Colonic mucosa (tissue), 4 donors: ENCODE data around the gene MGME1. TPM values are rescaled to one million over a fixed set of nuclear protein-coding genes. Genes with fewer than 3 reads are reported as not detected.

Experiments used
- DNase-seq: peaks from one replicate; pipeline ENCODE4 v3.0.0-alpha.2; 2020
- H3K27ac ChIP-seq: fragments of 200-600 bp; one replicate; pipeline ENCODE4 v1.8.0; 2021
- H3K27me3 ChIP-seq: fragments of 200-600 bp; one replicate; pipeline ENCODE4 v1.8.0; 2021
- H3K36me3 ChIP-seq: fragments of 200-600 bp; one replicate; pipeline ENCODE4 v1.8.0; 2021
- H3K4me1 ChIP-seq: fragments of 200-600 bp; one replicate; pipeline ENCODE4 v1.8.0; 2021; ENCODE audit warnings: mild to moderate bottlenecking
- H3K4me3 ChIP-seq: fragments of 200-600 bp; one replicate; pipeline ENCODE4 v1.8.0; 2021
- H3K9ac ChIP-seq, 2 donors: one replicate each; pipeline ENCODE4 v1.7.0; 2013; ENCODE audit warnings: control low read depth in 2 of 2, low read depth in 2 of 2, low read length in 2 of 2
- H3K9me3 ChIP-seq: fragments of 200-600 bp; one replicate; pipeline ENCODE4 v1.8.0; 2021
- intact Hi-C: fragments of 100-400 bp; cut with DNase I; formaldehyde crosslinking; loops from one replicate; pipeline ENCODE4 v1.14.1; 2022
- total RNA-seq, 2 donors: library from RNA; stranded (reverse); fragmentation: NEBNext Ultra II Directional in 1 of 2; extraction: Animal tissue kit (Norgen Biotek cat#: 25700) in 1 of 2; gene quantifications; one replicate each; pipeline ENCODE4 v1.2.1, GENCODE V29; 2021
- TF ChIP-seq, protein P1 (sequence below): fragments of 200-600 bp; IDR thresholded peaks from one replicate; pipeline ENCODE4 v1.8.0; 2022; ENCODE audit warnings: antibody characterized with exemption, mild to moderate bottlenecking
- donor health status: healthy.
- donor health status: DM: no; HTN: no; CAD: no.
- donor health status: DM: no; HTN: no; CAD: no.

MGME1 gene, protein sequence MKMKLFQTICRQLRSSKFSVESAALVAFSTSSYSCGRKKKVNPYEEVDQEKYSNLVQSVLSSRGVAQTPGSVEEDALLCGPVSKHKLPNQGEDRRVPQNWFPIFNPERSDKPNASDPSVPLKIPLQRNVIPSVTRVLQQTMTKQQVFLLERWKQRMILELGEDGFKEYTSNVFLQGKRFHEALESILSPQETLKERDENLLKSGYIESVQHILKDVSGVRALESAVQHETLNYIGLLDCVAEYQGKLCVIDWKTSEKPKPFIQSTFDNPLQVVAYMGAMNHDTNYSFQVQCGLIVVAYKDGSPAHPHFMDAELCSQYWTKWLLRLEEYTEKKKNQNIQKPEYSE
- 10 to 100 TPM; 20.5 to 21.1 TPM for total RNA-seq

GRCh38 chr20:17968366-17969277, at the start of gene MGME1, which contains the start of gene SNX5:
Gene MGME1 (plus strand): TSS chr20:17969018. CDS start chr20:17969860, 842 bp downstream.
Gene SNX5 (minus strand): TSS chr20:17968794. CDS start chr20:17968425, 369 bp downstream.
- Histone ChIP-seq H3K9ac (peak within 1 kb of the TSS; percentile 94 to 95), H3K4me3 (peak within 1 kb of the TSS; percentile 78), H3K27me3 (no peaks in the 10 kb centered on the region), H3K36me3 (no peaks in the 10 kb centered on the region), H3K27ac (peak within 1 kb of the TSS; percentile 97), H3K9me3 (no peaks in the 10 kb centered on the region), H3K4me1 (peaks cover 3% of the 10 kb centered on the region)
- DNase-seq = peak; percentile 99
- TF ChIP-seq, protein P1, sequence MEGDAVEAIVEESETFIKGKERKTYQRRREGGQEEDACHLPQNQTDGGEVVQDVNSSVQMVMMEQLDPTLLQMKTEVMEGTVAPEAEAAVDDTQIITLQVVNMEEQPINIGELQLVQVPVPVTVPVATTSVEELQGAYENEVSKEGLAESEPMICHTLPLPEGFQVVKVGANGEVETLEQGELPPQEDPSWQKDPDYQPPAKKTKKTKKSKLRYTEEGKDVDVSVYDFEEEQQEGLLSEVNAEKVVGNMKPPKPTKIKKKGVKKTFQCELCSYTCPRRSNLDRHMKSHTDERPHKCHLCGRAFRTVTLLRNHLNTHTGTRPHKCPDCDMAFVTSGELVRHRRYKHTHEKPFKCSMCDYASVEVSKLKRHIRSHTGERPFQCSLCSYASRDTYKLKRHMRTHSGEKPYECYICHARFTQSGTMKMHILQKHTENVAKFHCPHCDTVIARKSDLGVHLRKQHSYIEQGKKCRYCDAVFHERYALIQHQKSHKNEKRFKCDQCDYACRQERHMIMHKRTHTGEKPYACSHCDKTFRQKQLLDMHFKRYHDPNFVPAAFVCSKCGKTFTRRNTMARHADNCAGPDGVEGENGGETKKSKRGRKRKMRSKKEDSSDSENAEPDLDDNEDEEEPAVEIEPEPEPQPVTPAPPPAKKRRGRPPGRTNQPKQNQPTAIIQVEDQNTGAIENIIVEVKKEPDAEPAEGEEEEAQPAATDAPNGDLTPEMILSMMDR = no peak
- intact Hi-C loops = no loop called here

DNA sequence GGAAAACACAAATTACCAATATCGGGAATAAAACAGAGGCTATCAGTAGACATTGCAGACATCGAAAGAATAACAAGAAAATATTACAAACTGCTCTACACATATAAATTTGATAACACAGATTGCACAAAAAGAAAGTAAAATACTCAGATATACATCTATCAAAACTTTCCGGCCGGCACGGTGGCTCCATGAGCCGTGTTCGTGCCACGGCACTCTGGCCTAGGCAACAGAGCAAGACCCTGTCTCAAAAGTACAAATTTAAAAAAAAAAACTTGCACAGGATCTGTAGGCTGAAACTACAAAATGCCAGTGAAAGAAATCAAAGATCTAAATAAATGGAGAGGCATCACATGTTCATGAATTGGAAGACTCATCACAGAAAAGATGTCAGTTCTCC, 49.7 kb upstream of the MGME1 start:
- TF ChIP-seq, protein P1 = no peak
- H3K27me3 ChIP-seq = no peaks in the 10 kb centered on the region
- intact Hi-C loops = no loop called here
- no peaks in the 10 kb centered on the region for H3K9me3 ChIP-seq
- no peaks in the 10 kb centered on the region for H3K36me3 ChIP-seq
- no peak for DNase-seq
- no peak overlapping the region for H3K9ac ChIP-seq
- H3K4me3 ChIP-seq = no peak overlapping the region
- H3K4me1 ChIP-seq = no peaks in the 10 kb centered on the region
- no peak overlapping the region for H3K27ac ChIP-seq

DNA sequence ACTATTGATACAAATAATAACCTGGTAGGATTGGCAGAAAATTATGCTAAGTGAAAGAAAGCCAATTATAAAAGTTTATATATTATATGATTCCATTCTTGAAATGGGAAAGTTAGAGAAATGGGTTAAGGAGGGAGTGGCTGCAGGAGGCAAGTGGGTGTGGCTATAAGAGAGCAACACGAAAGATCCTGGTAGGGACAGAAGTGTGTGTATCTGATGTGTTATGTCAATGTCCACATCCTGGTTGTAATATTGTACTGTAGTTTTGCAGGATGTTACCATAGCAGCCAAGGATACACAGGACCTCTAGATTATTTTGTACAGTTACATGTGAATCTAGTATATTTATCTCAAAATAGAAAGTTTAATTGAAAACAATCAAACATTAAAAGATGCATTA, 47.0 kb upstream of the MGME1 start:
- TF ChIP-seq, protein P1 = no peak
- DNase-seq = no peak
- Histone ChIP-seq H3K9ac (no peak overlapping the region), H3K27ac (peak overlapping the region; percentile 3), H3K4me1 (peaks cover under 1% of the 10 kb centered on the region), H3K9me3 (no peaks in the 10 kb centered on the region), H3K4me3 (no peak overlapping the region), H3K27me3 (no peaks in the 10 kb centered on the region), H3K36me3 (no peaks in the 10 kb centered on the region)
- intact Hi-C loops = no loop called here

- H3K4me3 ChIP-seq = no peak overlapping the region
- DNase-seq = peak; percentile 91
- no peaks in the 10 kb centered on the region for H3K36me3 ChIP-seq
- no peaks in the 10 kb centered on the region for H3K27me3 ChIP-seq
- H3K9me3 ChIP-seq = no peaks in the 10 kb centered on the region
- intact Hi-C loops = no loop called here
- TF ChIP-seq, protein P1 = no peak
- H3K9ac ChIP-seq = peak overlapping the region in 1 of 2 donors; percentile 35
- peak overlapping the region; percentile 62 for H3K27ac ChIP-seq
- peaks cover 11% of the 10 kb centered on the region for H3K4me1 ChIP-seq
These were observed 43.5 kb upstream of the MGME1 start for GRCh38 chr20:17925141-17925939.

DNA sequence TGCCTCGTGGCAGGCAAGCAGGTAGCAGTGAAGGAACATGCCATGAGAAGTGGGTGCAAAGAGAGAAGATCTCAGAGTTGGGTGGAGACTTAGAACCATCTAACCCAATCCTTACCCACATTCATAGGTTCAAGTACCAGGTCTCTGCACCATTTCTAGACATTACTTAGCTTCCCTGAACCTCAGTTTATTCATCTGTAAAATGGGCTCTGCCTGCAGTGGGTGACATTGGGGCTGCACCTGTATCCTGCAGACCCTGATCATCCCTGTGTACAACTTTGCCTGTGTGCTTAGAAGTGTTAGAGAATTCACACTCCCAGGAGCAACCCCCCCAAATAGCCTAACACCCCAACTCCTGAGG, 42.9 kb upstream of the MGME1 start:
- Histone ChIP-seq H3K4me3 (no peak overlapping the region), H3K27ac (peak overlapping the region; percentile 62), H3K27me3 (no peaks in the 10 kb centered on the region), H3K4me1 (peaks cover 11% of the 10 kb centered on the region), H3K9me3 (no peaks in the 10 kb centered on the region), H3K36me3 (no peaks in the 10 kb centered on the region), H3K9ac (peak overlapping the region in 1 of 2 donors; percentile 61)
- TF ChIP-seq, protein P1 = no peak
- DNase-seq = no peak
- intact Hi-C loops = no loop called here
